GM12878 (cell line): Measurements from ENCODE around the gene DAB2IP. TPM values are rescaled to one million over a fixed set of nuclear protein-coding genes. Genes with fewer than 3 reads are reported as not detected.

ENCODE experiments used
- ATF2 ChIP-seq: IDR thresholded peaks from 2 replicates; pipeline ENCODE4 v1.6.1; 2012; ENCODE audit warnings: low read length, inconsistent platforms
- BCL3 ChIP-seq: IDR thresholded peaks from 2 replicates; pipeline ENCODE4 v1.6.1; 2011; ENCODE audit warnings: borderline replicate concordance, low read depth, mild to moderate bottlenecking, moderate library complexity, low read length; ENCODE audit not compliant: insufficient read depth, poor library complexity, severe bottlenecking
- CBFB ChIP-seq: IDR thresholded peaks from 2 replicates; pipeline ENCODE4 v1.6.1; 2016; ENCODE audit warnings: antibody characterized with exemption, low read depth
- DPF2 ChIP-seq: fragments of 450-650 bp; IDR thresholded peaks from 2 replicates; pipeline ENCODE4 v1.6.1; 2017; ENCODE audit warnings: mild to moderate bottlenecking
- E2F8 ChIP-seq: fragments of 450-650 bp; IDR thresholded peaks from 2 replicates; pipeline ENCODE4 v1.6.1; 2018; ENCODE audit warnings: mild to moderate bottlenecking, low read depth, moderate library complexity; ENCODE audit not compliant: partially characterized antibody
- FOXK2 ChIP-seq: fragments of 450-650 bp; IDR thresholded peaks from 2 replicates; pipeline ENCODE4 v1.6.1; 2017; ENCODE audit warnings: mild to moderate bottlenecking, moderate library complexity
- MLLT1 ChIP-seq: fragments of 450-650 bp; IDR thresholded peaks from 2 replicates; pipeline ENCODE4 v1.6.1; 2016; ENCODE audit warnings: mild to moderate bottlenecking
- NFYB ChIP-seq: IDR thresholded peaks from 2 replicates; pipeline ENCODE4 v1.6.1; 2011; ENCODE audit warnings: low read depth, mild to moderate bottlenecking, low read length, improper control_type of control experiment, moderate library complexity; ENCODE audit not compliant: insufficient read depth
- RFX5 ChIP-seq: IDR thresholded peaks from 2 replicates; pipeline ENCODE4 v1.6.1; 2011; ENCODE audit warnings: low read depth, low read length, improper control_type of control experiment
- STAT1 ChIP-seq: fragments of 450-650 bp; conservative IDR thresholded peaks from 2 replicates; pipeline ENCODE4 v1.6.1; 2014; ENCODE audit warnings: antibody characterized with exemption, mild to moderate bottlenecking
- ZNF217 ChIP-seq: fragments of 450-650 bp; IDR thresholded peaks from 2 replicates; pipeline ENCODE4 v1.6.1; 2017; ENCODE audit warnings: antibody characterized with exemption, mild to moderate bottlenecking
- polyA plus RNA-seq, 11 experiments: library from polyadenylated mRNA; depleted of rRNA in 4 of 11; unstranded in 6 of 11; stranded (reverse) in 5 of 11; fragments of >200 nt; fragmentation: Nextera tagmentation in 4 of 11; fragmentation: Illumina TruSeq in 1 of 11; extraction: Ambion mirVana in 4 of 11; extraction: Trizol in 1 of 11; gene quantifications; 1 replicate in 1 of 11; 2 replicates in 10 of 11; pipeline versions ENCODE4 v1.2.1 to v1.2.3, GENCODE V29; 2011 to 2016; ENCODE audit warnings: inconsistent platforms in 2 of 11, missing spikeins in 2 of 11, low read depth in 1 of 11
- total RNA-seq, 4 experiments: library from RNA; depleted of rRNA in 3 of 4; stranded (reverse); fragments of >200 nt in 3 of 4; fragmentation: Illumina TruSeq in 1 of 4; extraction: Trizol in 1 of 4; gene quantifications; 2 replicates each; pipeline versions ENCODE4 v1.2.1 to v1.2.3, GENCODE V29; 2013 to 2021

DAB2IP gene
- total and polyA plus RNA-seq, 10 of the 15 experiments (the other 5 are each of a cell fraction or from before 2014, with no cell fraction given): 0.03 to 0.38 (median 0.14) TPM; not detected in 6

GRCh38 chr9:121714075-121714705 is 62.8 kb downstream of the DAB2IP start (continued):
- TF ChIP-seq E2F8 (no peak), NFYB (no peak), STAT1 (no peak), CBFB (no peak), MLLT1 (no peak), BCL3 (no peak), ZNF217 (no peak), RFX5 (no peak), ATF2 (no peak), FOXK2 (no peak), DPF2 (no peak)
